ENCODE measurements around the gene GTF2IRD1. TPM values are rescaled to one million over a fixed set of nuclear protein-coding genes. Genes with fewer than 3 reads are reported as not detected.

GTF2IRD1 gene
- polyA plus RNA-seq, 3 donors: not detected

- Histone ChIP-seq H3K9ac (ENCODE audit: insufficient read depth, low read length, poor library complexity, severe bottlenecking) (no peak overlapping the region), H4K20me1 (ENCODE audit: insufficient read depth, low read length) (no peaks in the 10 kb centered on the region), H3K4me2 (replicated peaks; ENCODE audit: extremely low read depth, low read length, poor library complexity, severe bottlenecking) (no peak overlapping the region), H3K4me1 (ENCODE audit: control insufficient read depth in 1 of 2, insufficient read depth in 2 of 2, low read length in 2 of 2) (no peaks in the 10 kb centered on the region), H3K4me3 (replicated peaks in 1 of 3; ENCODE audit: low read depth in 2 of 3, low read length in 3 of 3) (no peak overlapping the region), H3K9me3 (replicated peaks in 1 of 2; ENCODE audit: control insufficient read depth in 1 of 2, insufficient read depth in 1 of 2, low read length in 2 of 2) (no peaks in the 10 kb centered on the region), H3K27ac (ENCODE audit: low read depth in 1 of 2, low read length in 2 of 2) (no peak overlapping the region), H3K79me2 (ENCODE audit: insufficient read depth, low read length) (no peaks in the 10 kb centered on the region), H3K27me3 (ENCODE audit: control insufficient read depth in 2 of 2, insufficient read depth in 2 of 2, low read length in 2 of 2) (no peaks in the 10 kb centered on the region), H3K36me3 (replicated peaks in 1 of 2; ENCODE audit: control insufficient read depth in 1 of 2, insufficient read depth in 2 of 2, low read length in 2 of 2) (no peaks in the 10 kb centered on the region), H2AFZ (ENCODE audit: insufficient read depth, low read depth, low read length, poor library complexity, severe bottlenecking) (no peak overlapping the region)
- Mint-ChIP-seq H3K36me3 (no peaks in the 10 kb centered on the region), H3K27me3 (ENCODE audit: low read depth in 3 of 3) (no peaks in the 10 kb centered on the region), H3K9me3 (peaks cover 0 to 4% (median 0%) of the 10 kb centered on the region in 7 donors), H3K4me1 (no peaks in the 10 kb centered on the region), H3K27ac (no peak overlapping the region), H3K4me3 (no peak overlapping the region)
- intact Hi-C loops (cut with micrococcal nuclease): no loop called here
- TF ChIP-seq CTCF (IDR thresholded peaks at IDR 0.05): no peak
- WGBS (ENCODE audit: insufficient coverage): 93% methylated on average over 11 of the region's 14 CpGs
- DNase-seq: no peak
Observed at GRCh38 chr7:74502216-74502891, 48.6 kb downstream of the GTF2IRD1 start.

DNA sequence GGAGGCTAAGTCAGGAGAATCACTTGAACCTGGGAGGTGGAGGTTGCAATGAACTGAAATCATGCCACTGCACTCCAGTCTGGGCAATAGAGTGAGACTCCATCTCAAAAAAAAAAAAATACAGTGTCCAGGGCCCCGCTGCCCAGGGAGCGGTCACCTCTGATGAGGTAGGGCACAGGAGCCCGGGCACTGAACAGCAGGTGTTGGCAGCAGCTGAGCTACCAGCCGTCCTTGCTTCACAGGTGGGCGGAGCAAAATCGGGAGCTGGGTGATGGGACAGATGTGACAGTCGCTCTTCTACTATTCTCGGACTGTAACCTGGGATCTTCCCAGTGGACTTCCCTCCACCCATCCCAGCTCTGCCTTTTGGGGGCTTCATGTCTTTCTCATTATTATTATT, 49.4 kb downstream of the GTF2IRD1 start:
- TF ChIP-seq CTCF (IDR thresholded peaks at IDR 0.05): no peak
- Histone ChIP-seq H3K79me2 (ENCODE audit: insufficient read depth, low read length) (no peaks in the 10 kb centered on the region), H3K4me2 (replicated peaks; ENCODE audit: extremely low read depth, low read length, poor library complexity, severe bottlenecking) (no peak overlapping the region), H3K9me3 (replicated peaks in 1 of 2; ENCODE audit: control insufficient read depth in 1 of 2, insufficient read depth in 1 of 2, low read length in 2 of 2) (no peaks in the 10 kb centered on the region), H3K4me1 (ENCODE audit: control insufficient read depth in 1 of 2, insufficient read depth in 2 of 2, low read length in 2 of 2) (no peaks in the 10 kb centered on the region), H4K20me1 (ENCODE audit: insufficient read depth, low read length) (no peaks in the 10 kb centered on the region), H3K4me3 (replicated peaks in 1 of 3; ENCODE audit: low read depth in 2 of 3, low read length in 3 of 3) (no peak overlapping the region), H3K27ac (ENCODE audit: low read depth in 1 of 2, low read length in 2 of 2) (no peak overlapping the region), H2AFZ (ENCODE audit: insufficient read depth, low read depth, low read length, poor library complexity, severe bottlenecking) (no peak overlapping the region), H3K9ac (ENCODE audit: insufficient read depth, low read length, poor library complexity, severe bottlenecking) (no peak overlapping the region), H3K27me3 (ENCODE audit: control insufficient read depth in 2 of 2, insufficient read depth in 2 of 2, low read length in 2 of 2) (no peaks in the 10 kb centered on the region), H3K36me3 (replicated peaks in 1 of 2; ENCODE audit: control insufficient read depth in 1 of 2, insufficient read depth in 2 of 2, low read length in 2 of 2) (no peaks in the 10 kb centered on the region)
- no peak for DNase-seq
- Mint-ChIP-seq H3K36me3 (no peaks in the 10 kb centered on the region), H3K4me3 (no peak overlapping the region), H3K4me1 (no peaks in the 10 kb centered on the region), H3K27ac (no peak overlapping the region), H3K27me3 (ENCODE audit: low read depth in 3 of 3) (peaks cover 0 to 1% (median 0%) of the 10 kb centered on the region in 3 donors), H3K9me3 (peaks cover 0 to 4% (median 0%) of the 10 kb centered on the region in 7 donors)
- intact Hi-C loops (cut with micrococcal nuclease): no loop called here
- WGBS (ENCODE audit: insufficient coverage): 87% methylated on average over 6 of the region's 8 CpGs

Measured in CD14-positive monocyte (primary cell).